Endothelial cell of umbilical vein (primary cell): ENCODE results near the gene FMO2.

Experiments
- EZH2 ChIP-seq: IDR thresholded peaks from 2 replicates; pipeline ENCODE4 v1.6.1; 2012; ENCODE audit warnings: borderline replicate concordance, low read depth, mild to moderate bottlenecking, moderate library complexity, low read length, inconsistent platforms; ENCODE audit not compliant: severe bottlenecking
- FOS ChIP-seq: IDR thresholded peaks from 2 replicates; pipeline ENCODE4 v1.6.1; 2011; ENCODE audit warnings: mild to moderate bottlenecking, low read length, moderate library complexity, borderline replicate concordance; ENCODE audit not compliant: insufficient read depth
- JUN ChIP-seq: IDR thresholded peaks from 2 replicates; pipeline ENCODE4 v1.6.1; 2011; ENCODE audit warnings: borderline replicate concordance, low read depth; ENCODE audit not compliant: insufficient read length, insufficient read depth
- MYC ChIP-seq: IDR thresholded peaks from one replicate; pipeline ENCODE4 v1.6.1; 2011; ENCODE audit warnings: mild to moderate bottlenecking, low read depth, low read length
- POLR2A ChIP-seq: IDR thresholded peaks from 2 replicates; pipeline ENCODE4 v1.6.1; 2012; ENCODE audit warnings: low read depth, mild to moderate bottlenecking, control low read depth, low read length
- TF ChIP-seq, protein P1 (sequence below), 2 donors: IDR thresholded peaks; 1 replicate in 1 of 2; 2 replicates in 1 of 2; pipeline ENCODE4 v1.5.1; 2011; ENCODE audit warnings: low read length in 2 of 2, mild to moderate bottlenecking in 2 of 2, moderate library complexity in 2 of 2, control low read depth in 1 of 2, inconsistent platforms in 1 of 2, low read depth in 1 of 2; ENCODE audit not compliant: insufficient read depth in 1 of 2; ENCODE audit errors: extremely low read depth in 1 of 2
- TF ChIP-seq, protein P2 (sequence below): IDR thresholded peaks from 2 replicates; pipeline ENCODE4 v1.6.1; 2011; ENCODE audit not compliant: insufficient read depth, insufficient read length

DNA sequence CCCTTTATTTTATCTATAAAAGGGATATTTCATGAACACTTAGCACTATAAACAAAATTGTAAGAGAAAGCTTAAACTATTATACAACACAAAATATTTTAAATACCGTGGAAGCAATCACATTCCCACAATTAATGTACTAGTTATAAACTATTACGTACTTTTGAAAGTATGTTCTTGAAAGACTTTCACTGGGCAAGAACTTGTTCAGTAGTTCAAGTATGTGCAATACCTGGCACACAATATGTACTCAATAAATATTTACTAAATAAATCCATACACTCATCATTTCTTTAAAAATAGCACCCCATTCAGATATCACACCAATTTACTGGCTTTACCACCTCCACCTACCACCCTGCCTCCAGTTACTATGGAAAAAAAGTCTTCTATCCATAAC is 12.6 kb upstream of the FMO2 start:
- TF ChIP-seq, protein P1, sequence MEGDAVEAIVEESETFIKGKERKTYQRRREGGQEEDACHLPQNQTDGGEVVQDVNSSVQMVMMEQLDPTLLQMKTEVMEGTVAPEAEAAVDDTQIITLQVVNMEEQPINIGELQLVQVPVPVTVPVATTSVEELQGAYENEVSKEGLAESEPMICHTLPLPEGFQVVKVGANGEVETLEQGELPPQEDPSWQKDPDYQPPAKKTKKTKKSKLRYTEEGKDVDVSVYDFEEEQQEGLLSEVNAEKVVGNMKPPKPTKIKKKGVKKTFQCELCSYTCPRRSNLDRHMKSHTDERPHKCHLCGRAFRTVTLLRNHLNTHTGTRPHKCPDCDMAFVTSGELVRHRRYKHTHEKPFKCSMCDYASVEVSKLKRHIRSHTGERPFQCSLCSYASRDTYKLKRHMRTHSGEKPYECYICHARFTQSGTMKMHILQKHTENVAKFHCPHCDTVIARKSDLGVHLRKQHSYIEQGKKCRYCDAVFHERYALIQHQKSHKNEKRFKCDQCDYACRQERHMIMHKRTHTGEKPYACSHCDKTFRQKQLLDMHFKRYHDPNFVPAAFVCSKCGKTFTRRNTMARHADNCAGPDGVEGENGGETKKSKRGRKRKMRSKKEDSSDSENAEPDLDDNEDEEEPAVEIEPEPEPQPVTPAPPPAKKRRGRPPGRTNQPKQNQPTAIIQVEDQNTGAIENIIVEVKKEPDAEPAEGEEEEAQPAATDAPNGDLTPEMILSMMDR (IDR thresholded peaks at IDR 0.05; ENCODE audit: extremely low read depth in 1 of 2, insufficient read depth in 1 of 2, low read depth in 1 of 2, low read length in 2 of 2), result no peak
- TF ChIP-seq, protein P2, sequence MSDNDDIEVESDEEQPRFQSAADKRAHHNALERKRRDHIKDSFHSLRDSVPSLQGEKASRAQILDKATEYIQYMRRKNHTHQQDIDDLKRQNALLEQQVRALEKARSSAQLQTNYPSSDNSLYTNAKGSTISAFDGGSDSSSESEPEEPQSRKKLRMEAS, result no peak
- no peak for TF ChIP-seq POLR2A
- no peak for TF ChIP-seq EZH2
- TF ChIP-seq FOS, result no peak
- TF ChIP-seq JUN, result no peak
- no peak for TF ChIP-seq MYC
